ENCODE measurements around the gene SLCO2A1. TPM values are rescaled to one million over a fixed set of nuclear protein-coding genes. Genes with fewer than 3 reads are reported as not detected.

The SLCO2A1 gene
- total RNA-seq, 4 donors from 2014 or later = 5.4 to 24.9 (median 9.2) TPM

- WGBS, 2 donors = 97 to 100% methylated on average over 3 to 4 of the region's 4 CpGs
- TF ChIP-seq POLR2A (IDR thresholded peaks at IDR 0.05) (no peak), CTCF (IDR thresholded peaks at IDR 0.05) (no peak)
- DNase-seq (ENCODE audit: low spot score in 2 of 2) = peak in 1 of 2 donors; percentile 67
- intact Hi-C loops (cut with DNase I; ENCODE audit: low total_unique reads) = no loop called here
- H3K4me3 ChIP-seq (ENCODE audit: low read depth, poor library complexity, severe bottlenecking) = no peak overlapping the region
These were observed 148.8 kb downstream of the SLCO2A1 start for GRCh38 chr3:133880886-133881455.

- 88 to 93% methylated on average over 5 of the region's 5 CpGs for WGBS, 2 donors
These were observed 149.4 kb downstream of the SLCO2A1 start for GRCh38 chr3:133880287-133880686.

GRCh38 chr3:133878518-133878917 is 151.2 kb downstream of the SLCO2A1 start:
- TF ChIP-seq CTCF (IDR thresholded peaks at IDR 0.05) (no peak), POLR2A (IDR thresholded peaks at IDR 0.05) (no peak)
- no peak for DNase-seq (ENCODE audit: low spot score in 2 of 2)
- intact Hi-C loops (cut with DNase I; ENCODE audit: low total_unique reads) = no loop called here
- WGBS, 2 donors = 90 to 94% methylated on average over 3 of the region's 3 CpGs
- H3K4me3 ChIP-seq (ENCODE audit: low read depth, poor library complexity, severe bottlenecking) = no peak overlapping the region

More at GRCh38 chr3:133880287-133880686, 149.4 kb downstream of the SLCO2A1 start:
- TF ChIP-seq POLR2A (IDR thresholded peaks at IDR 0.05) = no peak
- TF ChIP-seq CTCF (IDR thresholded peaks at IDR 0.05) = no peak
- peak in 1 of 2 donors; percentile 45 for DNase-seq (ENCODE audit: low spot score in 2 of 2)
- H3K4me3 ChIP-seq (ENCODE audit: low read depth, poor library complexity, severe bottlenecking) = no peak overlapping the region
- intact Hi-C loops (cut with DNase I; ENCODE audit: low total_unique reads) = no loop called here

Other genes with a start within 250 kb of the SLCO2A1 start
- gene SRPRB, start 224.1 kb downstream of the SLCO2A1 start, total RNA-seq = 10 to 100 TPM; 20.0 to 25.6 (median 20.7) TPM
- 1 to 10 TPM in 1 of 4 donors, under 1 TPM in 3; 0.30 to 1.1 (median 0.65) TPM for gene RAB6B, start 134.0 kb downstream of the SLCO2A1 start, total RNA-seq
- 10 to 100 TPM; 44.8 to 66.7 (median 56.6) TPM for gene RYK, start 220.9 kb upstream of the SLCO2A1 start, total RNA-seq

All from lower leg skin (tissue), 4 donors.